Stomach smooth muscle (tissue), 2 donors: Measurements from ENCODE around the gene CCDC71L.
"Not testable (repeated sequence)": the region's sequence is repeated elsewhere in the genome, so short reads cannot be mapped to it uniquely, and the experiment has no call there.

Experiments used
- H3K27ac ChIP-seq: one replicate; pipeline ENCODE4 v1.7.0; 2013; ENCODE audit warnings: mild to moderate bottlenecking, low read length, inconsistent platforms
- H3K27me3 ChIP-seq, 2 donors: one replicate each; pipeline ENCODE4 v1.7.0; 2013; ENCODE audit warnings: low read length in 2 of 2; ENCODE audit not compliant: insufficient read depth in 2 of 2, control insufficient read depth in 1 of 2
- H3K36me3 ChIP-seq, 2 donors: one replicate each; pipeline ENCODE4 v1.7.0; 2013; ENCODE audit warnings: low read length in 2 of 2; ENCODE audit not compliant: control insufficient read depth in 2 of 2, insufficient read depth in 2 of 2
- H3K4me1 ChIP-seq: one replicate; pipeline ENCODE4 v1.7.0; 2013; ENCODE audit warnings: low read length; ENCODE audit not compliant: control insufficient read depth, insufficient read depth
- H3K4me3 ChIP-seq, 2 donors: one replicate each; pipeline ENCODE4 v1.7.0; 2013; ENCODE audit warnings: low read length in 2 of 2
- H3K9ac ChIP-seq, 2 donors: one replicate each; pipeline ENCODE4 v1.7.0; 2013; ENCODE audit warnings: low read length in 2 of 2, mild to moderate bottlenecking in 1 of 2
- H3K9me3 ChIP-seq, 2 donors: one replicate each; pipeline ENCODE4 v1.7.0; 2013; ENCODE audit warnings: low read length in 2 of 2; ENCODE audit not compliant: control insufficient read depth in 2 of 2
- donor health status: healthy.
- donor health status: Pancreatic carcinoma.

The CCDC71L gene

DNA sequence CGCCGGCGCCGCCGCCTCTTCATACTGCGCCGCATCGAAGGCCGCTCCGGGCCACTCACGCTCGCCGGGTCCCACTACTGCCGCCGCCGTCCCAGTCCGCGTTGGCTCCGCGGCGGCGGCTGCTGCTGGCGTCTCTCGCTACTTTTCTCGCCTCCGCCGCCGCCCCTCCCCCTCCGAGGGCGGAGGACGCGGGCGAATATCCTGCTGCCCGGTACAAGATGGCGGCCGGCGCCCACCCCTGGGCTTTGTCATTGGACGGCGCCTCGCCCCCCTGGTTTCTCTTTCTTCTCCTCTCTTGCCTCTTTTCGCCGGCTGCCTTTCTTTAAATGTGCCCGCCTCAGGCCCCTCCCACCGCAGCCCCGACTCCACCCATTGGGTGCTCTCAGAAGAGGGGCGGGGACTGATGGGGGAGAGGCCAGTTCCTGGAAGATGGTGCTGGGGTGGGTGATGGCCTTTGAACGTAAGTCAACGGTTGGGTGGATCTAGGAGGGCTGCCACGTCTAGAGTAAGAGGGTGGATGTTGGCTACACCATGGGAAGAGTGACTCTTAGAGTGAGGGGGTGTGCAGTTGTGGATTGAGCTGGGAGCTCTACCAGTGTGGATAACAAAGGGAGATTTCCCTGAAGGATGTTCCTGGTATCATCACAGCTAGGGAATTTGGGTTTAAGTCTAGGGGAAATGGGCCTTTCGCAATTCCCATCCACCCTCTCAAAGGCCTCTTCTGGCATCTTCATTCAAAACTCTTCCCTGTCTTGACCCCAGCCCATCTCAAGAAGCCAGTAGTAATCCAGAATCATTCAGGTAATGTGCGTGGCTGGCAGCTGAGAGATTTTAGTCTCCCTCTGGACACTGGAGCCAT is at the start of gene CCDC71L:
Gene CCDC71L, minus strand, starts transcription at position 297 of the 859 bp plus-strand sequence. Its CDS starts 262 bp downstream, at position 35.
- H3K36me3 ChIP-seq: no peaks in the 10 kb centered on the region
- no peaks in the 10 kb centered on the region for H3K27me3 ChIP-seq
- H3K9me3 ChIP-seq: peaks cover 0 to 3% of the 10 kb centered on the region in 2 donors
- H3K27ac ChIP-seq: peak within 1 kb of the TSS; percentile 75
- H3K4me1 ChIP-seq: peaks cover 7% of the 10 kb centered on the region
- peak within 1 kb of the TSS; percentile 83 to 89 for H3K4me3 ChIP-seq
- peak within 1 kb of the TSS; percentile 81 to 84 for H3K9ac ChIP-seq

- H3K9me3 ChIP-seq, H3K27me3 ChIP-seq, H3K9ac ChIP-seq, H3K27ac ChIP-seq, H3K4me3 ChIP-seq, H3K4me1 ChIP-seq, H3K36me3 ChIP-seq: not testable (repeated sequence)
Observed at GRCh38 chr7:106709604-106710003, 48.6 kb upstream of the CCDC71L start.

DNA sequence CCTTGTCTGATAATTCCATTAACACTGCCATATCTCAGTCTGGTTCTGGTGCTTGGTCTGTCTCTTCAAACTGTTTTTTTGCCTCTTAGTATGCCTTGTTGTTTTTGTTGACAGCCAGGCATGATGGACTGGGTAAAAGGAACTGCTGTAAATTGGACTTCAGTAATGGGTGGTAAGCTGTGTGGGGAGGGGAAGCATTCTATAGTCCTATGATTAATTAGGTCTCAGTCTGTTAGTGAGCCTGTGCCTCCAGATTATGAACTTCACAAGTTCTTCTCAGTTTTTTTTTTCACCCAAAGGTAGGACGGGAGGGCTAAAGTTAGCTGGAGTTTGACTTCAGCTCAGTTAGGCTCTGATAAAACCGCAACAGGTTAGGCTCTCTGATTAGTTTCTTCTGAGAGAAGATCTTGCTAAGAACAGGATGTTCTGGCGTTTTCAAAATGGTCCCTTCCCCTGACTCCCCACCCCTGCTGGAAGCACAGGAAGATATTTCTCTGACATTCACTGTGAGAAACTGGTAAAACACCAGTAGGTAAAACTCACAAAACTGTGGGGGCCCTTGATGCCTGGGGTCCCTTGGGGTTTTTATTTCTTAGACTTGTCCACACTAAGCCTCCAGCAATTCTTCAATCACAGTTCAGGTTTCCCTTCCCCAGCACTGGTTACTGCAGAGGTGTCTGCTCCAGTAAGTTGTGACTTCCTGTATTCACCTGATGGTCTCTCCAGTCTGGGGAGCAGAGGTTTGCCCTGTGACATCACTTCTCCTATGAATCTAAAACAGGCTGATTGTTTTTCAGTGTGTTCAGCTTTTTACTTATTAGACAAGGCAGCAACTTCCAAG is 43.3 kb upstream of the CCDC71L start:
- H3K9me3 ChIP-seq: no peaks in the 10 kb centered on the region
- no peak overlapping the region for H3K9ac ChIP-seq
- no peaks in the 10 kb centered on the region for H3K4me1 ChIP-seq
- no peaks in the 10 kb centered on the region for H3K27me3 ChIP-seq
- no peak overlapping the region for H3K4me3 ChIP-seq
- no peaks in the 10 kb centered on the region for H3K36me3 ChIP-seq
- H3K27ac ChIP-seq: no peak overlapping the region

- Histone ChIP-seq H3K27ac (no peak overlapping the region), H3K27me3 (no peaks in the 10 kb centered on the region), H3K9me3 (no peaks in the 10 kb centered on the region), H3K4me3 (no peak overlapping the region), H3K36me3 (no peaks in the 10 kb centered on the region), H3K9ac (no peak overlapping the region), H3K4me1 (no peaks in the 10 kb centered on the region)
Observed at GRCh38 chr7:106693677-106694353, 32.9 kb upstream of the CCDC71L start.

DNA sequence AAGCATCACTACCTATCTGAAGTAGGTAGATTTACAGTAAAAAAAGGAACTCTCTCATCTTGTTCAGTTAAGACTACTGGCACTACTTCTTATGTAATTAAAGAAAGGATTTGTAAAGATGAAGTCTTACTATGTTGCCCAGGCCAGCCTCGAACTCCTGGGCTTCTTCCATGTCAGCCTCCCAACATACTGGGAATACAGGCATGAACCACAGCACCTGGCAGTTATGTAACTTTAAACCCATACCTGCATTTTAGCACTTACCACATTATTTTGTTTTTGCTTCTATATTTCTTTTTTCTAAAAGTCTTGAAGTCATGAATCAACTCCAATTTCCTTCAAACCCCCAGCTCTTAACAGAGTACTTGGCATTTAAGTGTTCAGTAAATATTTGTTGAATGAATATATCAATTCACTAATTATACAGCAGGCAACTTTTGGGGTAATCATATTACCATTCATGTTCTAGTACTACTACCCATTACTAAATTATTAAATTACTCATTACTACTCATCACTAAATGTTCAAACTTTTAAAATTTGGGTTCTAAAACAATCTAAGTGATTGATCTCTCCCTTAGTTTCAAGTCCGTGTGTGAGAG is 31.6 kb upstream of the CCDC71L start:
- no peak overlapping the region for H3K9ac ChIP-seq
- no peak overlapping the region for H3K27ac ChIP-seq
- H3K4me3 ChIP-seq: no peak overlapping the region

DNA sequence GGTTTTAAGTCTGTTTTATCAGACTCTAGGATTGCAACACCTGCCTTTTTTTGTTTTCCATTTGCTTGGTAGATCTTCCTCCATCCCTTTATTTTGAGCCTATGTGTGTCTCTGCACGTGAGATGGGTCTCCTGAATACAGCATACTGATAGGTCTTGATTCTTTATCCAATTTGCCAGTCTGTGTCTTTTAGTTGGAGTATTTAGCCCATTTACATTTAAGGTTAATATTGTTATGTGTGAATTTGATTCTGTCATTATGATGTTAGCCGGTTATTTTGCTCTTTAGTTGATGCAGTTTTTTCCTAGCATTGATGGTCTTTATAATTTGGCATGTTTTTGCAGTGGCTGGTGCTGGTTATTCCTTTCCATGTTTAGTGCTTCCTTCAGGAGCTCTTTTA is 27.2 kb upstream of the CCDC71L start:
- H3K27ac ChIP-seq, H3K36me3 ChIP-seq, H3K4me1 ChIP-seq, H3K9me3 ChIP-seq, H3K27me3 ChIP-seq, H3K9ac ChIP-seq, H3K4me3 ChIP-seq: not testable (repeated sequence)

More for the DNA sequence above, 31.6 kb upstream of the CCDC71L start:
- Histone ChIP-seq H3K9me3 (no peaks in the 10 kb centered on the region), H3K27me3 (no peaks in the 10 kb centered on the region), H3K4me1 (no peaks in the 10 kb centered on the region), H3K36me3 (no peaks in the 10 kb centered on the region)

DNA sequence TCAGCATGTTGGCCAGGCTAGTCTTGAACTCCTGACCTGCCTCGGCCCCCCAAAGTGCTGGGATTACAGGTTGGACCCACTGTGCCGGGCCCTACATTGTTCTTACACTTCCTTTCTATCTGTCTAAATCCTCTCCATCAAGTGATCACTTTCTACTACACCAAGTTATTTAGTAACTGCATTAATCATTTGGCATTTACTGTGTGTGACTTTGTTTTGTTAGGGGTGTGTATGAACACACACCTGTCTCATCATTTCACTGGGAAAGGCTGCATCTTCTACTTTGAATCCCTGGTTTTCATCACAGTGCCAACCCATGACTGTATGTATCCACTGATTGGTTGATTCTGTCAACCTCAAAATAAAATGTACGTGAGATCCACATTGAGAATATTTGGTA is 23.0 kb upstream of the CCDC71L start:
- H3K9ac ChIP-seq: no peak overlapping the region
- H3K36me3 ChIP-seq: no peaks in the 10 kb centered on the region
- peaks cover 5% of the 10 kb centered on the region for H3K4me1 ChIP-seq
- H3K27me3 ChIP-seq: no peaks in the 10 kb centered on the region
- no peak overlapping the region for H3K4me3 ChIP-seq
- H3K9me3 ChIP-seq: no peaks in the 10 kb centered on the region
- H3K27ac ChIP-seq: no peak overlapping the region

DNA sequence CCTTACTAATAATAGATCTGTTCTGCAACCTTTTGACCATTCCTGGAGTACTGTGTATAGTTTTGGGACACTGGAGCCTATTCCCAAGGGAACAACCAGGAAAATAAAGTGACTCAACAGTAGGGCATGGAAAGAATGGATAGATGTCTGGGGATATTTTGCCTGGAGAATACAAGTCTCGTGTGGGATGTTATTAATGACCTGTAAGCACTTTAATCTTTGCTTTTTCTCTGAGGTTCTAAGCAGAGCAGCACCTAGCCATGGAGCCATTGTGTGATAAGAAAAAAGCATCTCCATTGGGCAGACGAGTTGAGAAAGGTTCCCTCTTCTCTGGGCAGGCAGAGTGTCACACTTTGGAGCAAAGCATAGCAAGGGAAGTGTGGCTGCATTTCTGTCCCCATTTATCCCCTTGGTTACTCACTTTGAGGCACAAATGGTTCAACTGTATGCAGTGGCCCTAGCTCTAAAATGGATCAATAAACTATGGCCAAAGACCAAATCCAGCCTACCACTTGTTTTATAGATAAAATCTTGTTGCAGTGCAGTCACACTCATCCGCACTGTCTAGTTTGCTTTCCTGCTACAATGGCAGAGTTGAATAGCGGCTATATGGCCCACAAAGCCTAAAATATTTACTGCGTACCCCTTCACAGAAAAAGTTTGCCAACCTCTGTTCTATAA is 21.0 kb upstream of the CCDC71L start:
- no peaks in the 10 kb centered on the region for H3K27me3 ChIP-seq
- H3K9me3 ChIP-seq: no peaks in the 10 kb centered on the region
- no peaks in the 10 kb centered on the region for H3K36me3 ChIP-seq
- H3K27ac ChIP-seq: no peak overlapping the region
- peaks cover 5% of the 10 kb centered on the region for H3K4me1 ChIP-seq
- no peak overlapping the region for H3K9ac ChIP-seq
- no peak overlapping the region for H3K4me3 ChIP-seq

DNA sequence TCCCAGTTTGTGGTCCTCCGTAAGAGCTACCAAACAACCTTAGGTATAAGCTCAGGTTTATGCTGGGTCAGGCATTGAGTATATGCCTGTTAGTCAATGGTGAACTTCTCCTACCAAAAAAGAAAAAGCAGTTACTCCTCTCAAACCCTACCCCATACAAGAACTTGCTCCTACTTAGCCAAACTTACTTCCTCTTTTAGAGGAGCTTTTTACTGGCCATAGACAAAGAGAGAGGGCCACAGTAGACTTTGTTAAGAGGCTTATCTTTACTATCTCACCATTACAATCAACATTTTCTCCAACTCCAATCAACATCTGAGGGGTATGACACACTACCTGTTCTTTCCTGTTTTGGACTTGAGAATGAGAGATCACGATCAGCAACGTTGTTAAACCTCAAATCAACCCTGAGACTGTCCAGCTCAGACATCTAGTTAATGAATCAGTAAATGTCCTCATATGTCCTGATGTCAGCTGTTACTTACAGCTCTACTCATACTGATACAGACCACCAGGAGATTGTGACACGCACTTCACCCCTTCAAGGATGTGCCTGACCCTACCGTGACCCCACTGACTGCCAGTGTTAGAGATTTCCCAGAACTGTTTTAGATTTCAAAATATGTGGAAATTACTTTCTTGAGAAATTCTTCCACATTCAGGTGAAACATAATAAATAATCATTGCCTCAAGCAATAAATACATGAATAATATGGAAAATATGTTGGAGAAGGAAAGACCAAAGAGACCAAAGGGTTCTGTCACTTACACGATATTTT is 18.4 kb upstream of the CCDC71L start:
- Histone ChIP-seq H3K27ac (no peak overlapping the region), H3K9ac (no peak overlapping the region), H3K27me3 (no peaks in the 10 kb centered on the region), H3K4me3 (no peak overlapping the region), H3K9me3 (no peaks in the 10 kb centered on the region), H3K36me3 (no peaks in the 10 kb centered on the region), H3K4me1 (peaks cover 5% of the 10 kb centered on the region)
